HepG2 (cell line): Measurements from ENCODE around the gene PMFBP1. TPM values are rescaled to one million over a fixed set of nuclear protein-coding genes. Genes with fewer than 3 reads are reported as not detected.
A peak's percentile ranks its signal among the peaks of the same experiment; 100 is the strongest.

ENCODE experiments used
- DZIP1 ChIP-seq: sonication (generic); formaldehyde crosslinking; IDR thresholded peaks from 2 replicates; pipeline ENCODE4 v1.5.0; 2020; ENCODE audit warnings: mild to moderate bottlenecking, missing genetic modification reagents
- FOXC1 ChIP-seq: sonication (generic); formaldehyde crosslinking; IDR thresholded peaks from 2 replicates; pipeline ENCODE4 v1.8.0; 2022; ENCODE audit warnings: mild to moderate bottlenecking, missing genetic modification reagents, borderline replicate concordance
- HDAC1 ChIP-seq: sonication (generic); formaldehyde crosslinking; IDR thresholded peaks from 2 replicates; pipeline ENCODE4 v1.5.1; 2020; ENCODE audit warnings: mild to moderate bottlenecking, missing genetic modification reagents
- HOXA5 ChIP-seq: sonication (generic); formaldehyde crosslinking; IDR thresholded peaks from 2 replicates; pipeline ENCODE4 v1.4.0; 2020; ENCODE audit warnings: missing genetic modification reagents
- MIER3 ChIP-seq: IDR thresholded peaks from 2 replicates; pipeline ENCODE4 v1.6.1; 2016; ENCODE audit warnings: missing compliant biosample characterization, borderline replicate concordance
- NONO ChIP-seq, 2 experiments: fragments of 450-650 bp in 1 of 2; sonication (generic) in 1 of 2; formaldehyde crosslinking in 1 of 2; IDR thresholded peaks in 1 of 2; conservative IDR thresholded peaks in 1 of 2; 2 replicates each; pipeline versions ENCODE4 v1.6.1 to v1.8.0; 2017 to 2022; ENCODE audit warnings: mild to moderate bottlenecking in 1 of 2, missing genetic modification reagents in 1 of 2, moderate library complexity in 1 of 2
- PHB2 ChIP-seq: fragments of 450-650 bp; IDR thresholded peaks from 2 replicates; pipeline ENCODE4 v1.6.1; 2018; ENCODE audit not compliant: partially characterized antibody
- SALL1 ChIP-seq: sonication (generic); formaldehyde crosslinking; IDR thresholded peaks from 2 replicates; pipeline ENCODE4 v1.8.0; 2022; ENCODE audit warnings: mild to moderate bottlenecking, missing genetic modification reagents
- SP4 ChIP-seq: sonication (generic); formaldehyde crosslinking; IDR thresholded peaks from 2 replicates; pipeline ENCODE4 v1.8.1; 2023; ENCODE audit warnings: mild to moderate bottlenecking, missing genetic modification reagents
- TAF15 ChIP-seq: fragments of 200-400 bp; formaldehyde crosslinking; IDR thresholded peaks from one replicate; pipeline ENCODE4 v1.6.1; 2018; ENCODE audit warnings: mild to moderate bottlenecking, low read depth, low read length; ENCODE audit not compliant: poor library complexity, severe bottlenecking
- ZBTB3 ChIP-seq: sonication (generic); formaldehyde crosslinking; IDR thresholded peaks from 2 replicates; pipeline ENCODE4 v1.4.0; 2020; ENCODE audit warnings: low read depth, mild to moderate bottlenecking, moderate library complexity, missing genetic modification reagents, borderline replicate concordance
- ZNF225 ChIP-seq: sonication (generic); formaldehyde crosslinking; IDR thresholded peaks from 2 replicates; pipeline ENCODE4 v1.4.0; 2020; ENCODE audit warnings: mild to moderate bottlenecking, missing genetic modification reagents
- ZNF547 ChIP-seq: sonication (generic); formaldehyde crosslinking; IDR thresholded peaks from 2 replicates; pipeline ENCODE4 v1.5.1; 2020; ENCODE audit warnings: mild to moderate bottlenecking, missing genetic modification reagents
- ZNF556 ChIP-seq: sonication (generic); formaldehyde crosslinking; IDR thresholded peaks from 2 replicates; pipeline ENCODE4 v1.4.0; 2020; ENCODE audit warnings: mild to moderate bottlenecking, missing genetic modification reagents, borderline replicate concordance
- ZNF720 ChIP-seq: sonication (generic); formaldehyde crosslinking; IDR thresholded peaks from 2 replicates; pipeline ENCODE4 v1.4.0; 2020; ENCODE audit warnings: missing genetic modification reagents
- ZSCAN22 ChIP-seq: sonication (generic); formaldehyde crosslinking; IDR thresholded peaks from 2 replicates; pipeline ENCODE4 v1.4.0; 2020; ENCODE audit warnings: mild to moderate bottlenecking, missing genetic modification reagents
- polyA plus RNA-seq, 8 experiments: library from polyadenylated mRNA; depleted of rRNA in 3 of 8; stranded (reverse) in 7 of 8; unstranded in 1 of 8; fragments of >200 nt; fragmentation: Illumina TruSeq in 4 of 8; extraction: Trizol in 4 of 8; gene quantifications; 2 replicates each; pipeline versions ENCODE4 v1.2.1 to v1.2.3, GENCODE V29; 2011 to 2016; ENCODE audit warnings: low read depth in 4 of 8, missing spikeins in 1 of 8, mixed read lengths in 1 of 8; ENCODE audit not compliant: insufficient read depth in 1 of 8
- total RNA-seq, 5 experiments: library from RNA; depleted of rRNA; stranded (reverse); fragments of >200 nt; fragmentation: Illumina TruSeq; extraction: Trizol; gene quantifications; 2 replicates each; pipeline ENCODE4 v1.2.3, GENCODE V29; 2016; ENCODE audit warnings: low read depth in 1 of 5
- TF ChIP-seq, protein P1 (sequence below): sonication (generic); formaldehyde crosslinking; IDR thresholded peaks from 2 replicates; pipeline ENCODE4 v1.4.0; 2020; ENCODE audit warnings: missing genetic modification reagents
- TF ChIP-seq, protein P2 (sequence below): sonication (generic); formaldehyde crosslinking; IDR thresholded peaks from 2 replicates; pipeline ENCODE4 v1.4.0; 2020; ENCODE audit warnings: mild to moderate bottlenecking, missing genetic modification reagents
- TF ChIP-seq, protein P3 (sequence below): IDR thresholded peaks from 2 replicates; pipeline ENCODE4 v1.6.1; 2016
- TF ChIP-seq, protein P4 (sequence below), 2 experiments: sonication (generic) in 1 of 2; formaldehyde crosslinking in 1 of 2; IDR thresholded peaks; 2 replicates each; pipeline versions ENCODE4 v1.4.0 to v1.6.1; 2018 to 2020; ENCODE audit warnings: missing genetic modification reagents in 2 of 2, borderline replicate concordance in 1 of 2, low read depth in 1 of 2, mild to moderate bottlenecking in 1 of 2, missing biosample characterization in 1 of 2

PMFBP1 gene
- total and polyA plus RNA-seq, 2 of the 13 experiments (the other 11 are each of a cell fraction or from before 2014, with no cell fraction given): 1.9 to 3.8 TPM

- TF ChIP-seq, protein P1, sequence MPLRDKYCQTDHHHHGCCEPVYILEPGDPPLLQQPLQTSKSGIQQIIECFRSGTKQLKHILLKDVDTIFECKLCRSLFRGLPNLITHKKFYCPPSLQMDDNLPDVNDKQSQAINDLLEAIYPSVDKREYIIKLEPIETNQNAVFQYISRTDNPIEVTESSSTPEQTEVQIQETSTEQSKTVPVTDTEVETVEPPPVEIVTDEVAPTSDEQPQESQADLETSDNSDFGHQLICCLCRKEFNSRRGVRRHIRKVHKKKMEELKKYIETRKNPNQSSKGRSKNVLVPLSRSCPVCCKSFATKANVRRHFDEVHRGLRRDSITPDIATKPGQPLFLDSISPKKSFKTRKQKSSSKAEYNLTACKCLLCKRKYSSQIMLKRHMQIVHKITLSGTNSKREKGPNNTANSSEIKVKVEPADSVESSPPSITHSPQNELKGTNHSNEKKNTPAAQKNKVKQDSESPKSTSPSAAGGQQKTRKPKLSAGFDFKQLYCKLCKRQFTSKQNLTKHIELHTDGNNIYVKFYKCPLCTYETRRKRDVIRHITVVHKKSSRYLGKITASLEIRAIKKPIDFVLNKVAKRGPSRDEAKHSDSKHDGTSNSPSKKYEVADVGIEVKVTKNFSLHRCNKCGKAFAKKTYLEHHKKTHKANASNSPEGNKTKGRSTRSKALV (CRISPR knock-in tag): no peak
- TF ChIP-seq, protein P2, sequence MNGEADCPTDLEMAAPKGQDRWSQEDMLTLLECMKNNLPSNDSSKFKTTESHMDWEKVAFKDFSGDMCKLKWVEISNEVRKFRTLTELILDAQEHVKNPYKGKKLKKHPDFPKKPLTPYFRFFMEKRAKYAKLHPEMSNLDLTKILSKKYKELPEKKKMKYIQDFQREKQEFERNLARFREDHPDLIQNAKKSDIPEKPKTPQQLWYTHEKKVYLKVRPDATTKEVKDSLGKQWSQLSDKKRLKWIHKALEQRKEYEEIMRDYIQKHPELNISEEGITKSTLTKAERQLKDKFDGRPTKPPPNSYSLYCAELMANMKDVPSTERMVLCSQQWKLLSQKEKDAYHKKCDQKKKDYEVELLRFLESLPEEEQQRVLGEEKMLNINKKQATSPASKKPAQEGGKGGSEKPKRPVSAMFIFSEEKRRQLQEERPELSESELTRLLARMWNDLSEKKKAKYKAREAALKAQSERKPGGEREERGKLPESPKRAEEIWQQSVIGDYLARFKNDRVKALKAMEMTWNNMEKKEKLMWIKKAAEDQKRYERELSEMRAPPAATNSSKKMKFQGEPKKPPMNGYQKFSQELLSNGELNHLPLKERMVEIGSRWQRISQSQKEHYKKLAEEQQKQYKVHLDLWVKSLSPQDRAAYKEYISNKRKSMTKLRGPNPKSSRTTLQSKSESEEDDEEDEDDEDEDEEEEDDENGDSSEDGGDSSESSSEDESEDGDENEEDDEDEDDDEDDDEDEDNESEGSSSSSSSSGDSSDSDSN (CRISPR knock-in tag): 0 out of 2 replicates have a peak, but pooled peaks have one; percentile 19
- TF ChIP-seq FOXC1 (CRISPR knock-in tag): no peak
- TF ChIP-seq PHB2: no peak
- peak; percentile 52; the same call in 1 of the 2 replicates for TF ChIP-seq ZNF547 (CRISPR knock-in tag)
- no peak for TF ChIP-seq TAF15
- TF ChIP-seq ZNF556 (CRISPR knock-in tag): 0 out of 2 replicates have a peak, but pooled peaks have one; percentile 38
- TF ChIP-seq ZNF720 (CRISPR knock-in tag): no peak
- TF ChIP-seq ZBTB3: no peak
- no peak for TF ChIP-seq HDAC1
- no peak for TF ChIP-seq NONO (IDR thresholded peaks at IDR 0.05)
- TF ChIP-seq NONO (CRISPR knock-in tag; conservative IDR thresholded peaks at IDR 0.05): no peak
- TF ChIP-seq MIER3: peak; percentile 68; the same call in 1 of the 2 replicates
- TF ChIP-seq ZNF225 (CRISPR knock-in tag): no peak
- no peak for TF ChIP-seq HOXA5 (CRISPR knock-in tag)
- TF ChIP-seq SALL1: peak; percentile 44; the same call in 1 of the 2 replicates
- TF ChIP-seq, protein P3, sequence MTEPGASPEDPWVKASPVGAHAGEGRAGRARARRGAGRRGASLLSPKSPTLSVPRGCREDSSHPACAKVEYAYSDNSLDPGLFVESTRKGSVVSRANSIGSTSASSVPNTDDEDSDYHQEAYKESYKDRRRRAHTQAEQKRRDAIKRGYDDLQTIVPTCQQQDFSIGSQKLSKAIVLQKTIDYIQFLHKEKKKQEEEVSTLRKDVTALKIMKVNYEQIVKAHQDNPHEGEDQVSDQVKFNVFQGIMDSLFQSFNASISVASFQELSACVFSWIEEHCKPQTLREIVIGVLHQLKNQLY: no peak
- TF ChIP-seq, protein P4, sequence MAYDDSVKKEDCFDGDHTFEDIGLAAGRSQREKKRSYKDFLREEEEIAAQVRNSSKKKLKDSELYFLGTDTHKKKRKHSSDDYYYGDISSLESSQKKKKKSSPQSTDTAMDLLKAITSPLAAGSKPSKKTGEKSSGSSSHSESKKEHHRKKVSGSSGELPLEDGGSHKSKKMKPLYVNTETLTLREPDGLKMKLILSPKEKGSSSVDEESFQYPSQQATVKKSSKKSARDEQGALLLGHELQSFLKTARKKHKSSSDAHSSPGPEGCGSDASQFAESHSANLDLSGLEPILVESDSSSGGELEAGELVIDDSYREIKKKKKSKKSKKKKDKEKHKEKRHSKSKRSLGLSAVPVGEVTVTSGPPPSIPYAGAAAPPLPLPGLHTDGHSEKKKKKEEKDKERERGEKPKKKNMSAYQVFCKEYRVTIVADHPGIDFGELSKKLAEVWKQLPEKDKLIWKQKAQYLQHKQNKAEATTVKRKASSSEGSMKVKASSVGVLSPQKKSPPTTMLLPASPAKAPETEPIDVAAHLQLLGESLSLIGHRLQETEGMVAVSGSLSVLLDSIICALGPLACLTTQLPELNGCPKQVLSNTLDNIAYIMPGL (CRISPR knock-in tag; IDR thresholded peaks at IDR 0.05; ENCODE audit: borderline replicate concordance in 1 of 2, low read depth in 1 of 2): 0 out of 4 replicates have a peak, but pooled peaks of 1 of the 2 experiments have one; percentile 33
- TF ChIP-seq SP4 (CRISPR knock-in tag): no peak
- no peak for TF ChIP-seq DZIP1 (CRISPR knock-in tag)
- TF ChIP-seq ZSCAN22 (CRISPR knock-in tag): no peak
Measured at GRCh38 chr16:72099377-72099818, 72.6 kb downstream of the PMFBP1 start (continued).
